22Rv1 (cell line): Measurements from ENCODE around the gene CENPO.

Source experiments
- ZFX ChIP-seq: fragments of 450-650 bp; IDR thresholded peaks from 2 replicates; pipeline ENCODE4 v1.6.1; 2017; ENCODE audit warnings: antibody characterized with exemption, borderline replicate concordance
- TF ChIP-seq, protein P1 (sequence below): fragments of 450-650 bp; IDR thresholded peaks from 2 replicates; pipeline ENCODE4 v1.5.1; 2017; ENCODE audit warnings: mild to moderate bottlenecking

DNA sequence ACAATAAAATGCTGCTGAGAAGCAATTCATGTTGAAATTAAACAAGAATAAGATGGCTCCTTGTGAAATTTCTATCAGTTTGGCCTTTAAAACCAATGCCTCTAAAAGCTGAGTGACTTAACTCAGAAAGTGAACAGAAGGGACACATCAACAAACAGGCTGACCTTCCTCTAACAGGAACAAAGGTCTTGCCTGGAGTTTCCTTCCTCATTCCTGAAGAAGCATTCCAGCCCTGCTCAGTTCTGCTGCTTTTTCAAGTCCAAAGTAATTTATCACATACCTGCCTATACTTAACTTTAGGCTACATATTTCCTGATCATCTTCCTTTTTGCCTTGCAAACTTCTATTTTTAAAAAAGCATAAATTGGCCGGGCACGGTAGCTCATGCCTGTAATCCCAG, 14.1 kb upstream of the CENPO start:
- TF ChIP-seq, protein P1, sequence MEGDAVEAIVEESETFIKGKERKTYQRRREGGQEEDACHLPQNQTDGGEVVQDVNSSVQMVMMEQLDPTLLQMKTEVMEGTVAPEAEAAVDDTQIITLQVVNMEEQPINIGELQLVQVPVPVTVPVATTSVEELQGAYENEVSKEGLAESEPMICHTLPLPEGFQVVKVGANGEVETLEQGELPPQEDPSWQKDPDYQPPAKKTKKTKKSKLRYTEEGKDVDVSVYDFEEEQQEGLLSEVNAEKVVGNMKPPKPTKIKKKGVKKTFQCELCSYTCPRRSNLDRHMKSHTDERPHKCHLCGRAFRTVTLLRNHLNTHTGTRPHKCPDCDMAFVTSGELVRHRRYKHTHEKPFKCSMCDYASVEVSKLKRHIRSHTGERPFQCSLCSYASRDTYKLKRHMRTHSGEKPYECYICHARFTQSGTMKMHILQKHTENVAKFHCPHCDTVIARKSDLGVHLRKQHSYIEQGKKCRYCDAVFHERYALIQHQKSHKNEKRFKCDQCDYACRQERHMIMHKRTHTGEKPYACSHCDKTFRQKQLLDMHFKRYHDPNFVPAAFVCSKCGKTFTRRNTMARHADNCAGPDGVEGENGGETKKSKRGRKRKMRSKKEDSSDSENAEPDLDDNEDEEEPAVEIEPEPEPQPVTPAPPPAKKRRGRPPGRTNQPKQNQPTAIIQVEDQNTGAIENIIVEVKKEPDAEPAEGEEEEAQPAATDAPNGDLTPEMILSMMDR = no peak
- TF ChIP-seq ZFX = no peak
